ENCODE measurements around the gene KMT2C.
"Not testable (repeated sequence)": the region's sequence is repeated elsewhere in the genome, so short reads cannot be mapped to it uniquely, and the experiment has no call there.

- not testable (repeated sequence) for TF ChIP-seq CTCF (IDR thresholded peaks at IDR 0.05); ATF3 (CRISPR knock-in tag; conservative IDR thresholded peaks at IDR 0.05); USF2 (CRISPR knock-in tag; IDR thresholded peaks at IDR 0.05); ATF1 (CRISPR knock-in tag; IDR thresholded peaks at IDR 0.05); USF1 (CRISPR knock-in tag; IDR thresholded peaks at IDR 0.05)
Measured at GRCh38 chr7:152236306-152236705, 199.5 kb downstream of the KMT2C start.
